GM21723 (cell line): ENCODE results near the gene TIMM44.
A peak's percentile ranks its signal among the peaks of the same experiment; 100 is the strongest.

Source experiments
- ATAC-seq: cut with Tn5 transposase; IDR thresholded peaks from one replicate; pipeline ENCODE4 v1.9.1; 2021; ENCODE audit warnings: mild to moderate bottlenecking, moderate library complexity; ENCODE audit not compliant: unreplicated experiment

Gene TIMM44

DNA sequence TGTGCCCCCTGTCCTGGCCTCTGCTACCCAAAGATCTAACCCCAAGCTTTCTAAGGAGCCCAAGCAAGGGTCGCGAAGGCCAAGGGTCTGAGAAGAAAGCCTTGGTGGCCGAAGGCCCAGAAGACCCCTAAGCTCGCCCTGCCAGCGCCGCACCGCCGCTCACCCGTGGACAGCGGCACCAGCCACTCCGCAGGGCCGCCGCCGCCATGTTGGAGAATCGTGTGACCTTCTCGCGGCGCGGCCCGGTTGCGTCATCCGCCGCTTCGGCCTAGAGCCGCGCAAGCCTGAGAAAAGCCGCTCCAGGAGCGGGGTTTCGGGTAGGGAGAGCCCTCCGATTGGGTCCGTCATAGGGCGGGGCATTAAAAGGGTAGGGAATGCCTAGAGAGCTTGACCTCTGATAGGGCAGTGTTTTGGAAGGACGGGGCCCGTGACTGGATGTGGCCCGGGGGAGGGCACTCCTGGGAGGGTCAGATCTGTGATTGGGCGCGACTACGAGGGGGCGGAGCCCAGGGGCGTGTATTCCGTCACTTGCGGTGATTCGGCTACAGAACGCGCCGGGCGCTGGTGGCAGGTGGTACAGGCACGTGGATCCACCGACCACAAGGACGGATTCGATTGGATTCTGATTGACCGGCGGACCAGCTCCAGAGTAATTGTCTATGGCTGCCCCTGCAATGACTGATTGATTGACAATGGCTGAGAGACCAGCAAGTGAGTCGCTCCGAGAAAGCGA is at the start of gene TIMM44:
TIMM44 (minus strand) TSS at position 223 of the 733 bp plus-strand sequence; CDS start at position 208, 15 bp downstream.
- peak; percentile 93 for ATAC-seq

GRCh38 chr19:7992575-7992974 is 49.1 kb upstream of the TIMM44 start:
- no peak for ATAC-seq

DNA sequence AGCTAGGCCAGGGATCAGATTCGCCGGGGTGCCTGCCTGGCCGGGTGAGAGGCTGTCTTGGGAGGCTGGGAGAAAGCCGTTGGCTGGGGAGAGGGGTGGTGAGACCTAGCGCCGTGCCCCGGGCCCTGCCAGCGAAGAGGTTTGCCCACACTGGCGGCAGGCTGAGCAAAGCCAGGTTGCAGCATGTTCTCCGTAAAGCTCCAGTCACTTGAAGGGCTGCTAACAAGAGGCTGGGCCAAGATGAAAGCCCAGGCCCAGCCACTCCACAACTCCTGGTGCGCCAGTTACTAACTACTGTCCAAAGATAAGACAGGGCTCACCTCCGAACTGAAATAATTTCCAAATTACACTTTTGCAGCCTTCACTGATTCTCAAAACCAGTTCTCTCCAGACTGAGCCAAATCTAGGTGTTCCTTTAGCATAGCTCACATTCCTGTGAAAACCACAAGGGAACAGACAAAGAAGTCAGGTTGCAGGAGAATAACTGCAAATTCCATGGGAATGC is 45.7 kb upstream of the TIMM44 start:
- no peak for ATAC-seq

DNA sequence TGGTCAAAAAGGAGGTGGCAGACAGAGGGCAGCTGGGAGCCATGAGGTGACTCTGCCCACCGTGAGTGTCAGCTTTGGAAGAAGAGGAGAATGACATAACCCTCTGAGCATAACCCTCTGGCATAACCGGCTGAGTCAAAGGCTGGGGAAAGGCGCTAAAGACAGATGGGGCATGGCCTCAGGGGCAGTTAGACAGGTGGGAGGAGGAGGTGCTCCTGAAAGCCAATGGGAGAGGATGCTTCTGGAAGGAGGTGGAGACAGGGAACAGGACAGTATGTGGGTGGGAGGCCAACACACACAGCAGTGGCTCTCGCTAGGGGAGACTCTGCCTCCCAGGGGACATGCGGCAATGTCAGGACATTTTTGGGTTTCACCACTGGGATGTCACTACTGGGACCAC is 44.8 kb upstream of the TIMM44 start:
- ATAC-seq: no peak

DNA sequence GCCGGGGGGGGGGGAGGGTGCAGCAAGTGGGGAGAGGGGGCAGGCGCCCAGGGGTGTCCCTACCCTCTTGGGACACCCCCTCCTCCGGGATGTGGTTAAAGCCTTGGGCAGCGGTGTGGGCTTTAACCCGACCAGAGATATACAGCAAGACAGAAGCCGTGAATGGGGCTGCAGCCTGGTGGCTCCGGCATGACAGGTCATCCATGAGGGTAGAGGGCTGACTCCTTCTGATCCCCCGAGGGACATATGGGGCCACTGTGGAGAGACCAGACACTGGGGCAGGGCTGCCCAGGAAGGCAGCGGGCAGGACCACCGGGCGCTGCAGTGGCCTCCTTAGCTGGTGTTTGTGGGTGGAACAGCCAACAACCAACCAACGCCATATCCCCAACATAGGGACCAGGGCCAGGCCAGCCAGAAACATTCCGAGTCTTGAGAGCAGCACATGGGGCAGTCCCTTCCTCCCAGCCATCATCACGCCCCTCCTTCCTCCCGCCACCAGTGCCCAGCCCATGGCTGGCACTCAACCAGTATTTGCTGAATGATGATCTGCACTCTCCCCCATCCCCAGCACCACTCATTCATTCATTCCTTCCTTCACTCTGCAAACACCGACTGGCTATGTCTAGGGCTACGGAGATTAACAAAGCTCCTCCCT is 43.8 kb upstream of the TIMM44 start:
- no peak for ATAC-seq

DNA sequence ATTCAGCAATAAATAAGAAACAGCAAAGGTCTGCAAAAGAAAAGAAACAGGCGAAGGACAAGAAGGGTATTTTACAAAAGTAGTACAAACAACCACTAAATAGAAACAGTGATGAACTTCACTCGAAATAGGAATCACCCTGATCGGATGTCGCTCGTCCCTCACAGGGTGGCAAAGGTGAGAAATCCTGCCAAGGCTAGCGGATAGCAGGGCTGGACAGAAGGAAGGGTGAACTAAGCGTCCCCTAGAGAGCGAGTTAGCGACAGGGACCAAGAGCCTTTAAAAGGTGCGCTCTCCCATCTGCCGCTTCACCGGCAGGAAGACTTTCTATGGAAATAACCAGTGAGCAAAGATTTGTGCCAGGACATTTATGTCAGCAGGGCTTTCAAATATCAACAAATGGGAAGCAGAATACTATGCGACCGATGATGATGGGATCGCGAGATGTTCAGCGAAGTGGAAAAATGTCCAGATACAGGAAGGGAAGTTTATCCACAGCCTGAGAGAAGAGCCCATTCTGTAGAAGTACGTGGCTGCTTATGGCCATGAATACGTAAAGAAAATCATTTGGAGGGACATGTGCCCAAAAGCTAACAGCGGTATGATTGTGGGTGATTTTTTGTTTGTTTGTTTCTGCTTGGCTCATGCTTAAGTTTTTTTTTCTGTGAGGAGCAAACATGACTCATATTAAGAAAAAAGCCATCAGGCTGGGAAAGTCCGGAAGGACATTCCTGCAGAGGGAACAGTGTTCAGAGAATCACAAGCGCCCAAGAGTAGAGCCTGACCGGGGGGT is 43.1 kb upstream of the TIMM44 start:
- ATAC-seq: no peak

GRCh38 chr19:7985481-7985911 is 42.0 kb upstream of the TIMM44 start:
- ATAC-seq: no peak

GRCh38 chr19:7983995-7984837 is 40.8 kb upstream of the TIMM44 start:
- no peak for ATAC-seq

DNA sequence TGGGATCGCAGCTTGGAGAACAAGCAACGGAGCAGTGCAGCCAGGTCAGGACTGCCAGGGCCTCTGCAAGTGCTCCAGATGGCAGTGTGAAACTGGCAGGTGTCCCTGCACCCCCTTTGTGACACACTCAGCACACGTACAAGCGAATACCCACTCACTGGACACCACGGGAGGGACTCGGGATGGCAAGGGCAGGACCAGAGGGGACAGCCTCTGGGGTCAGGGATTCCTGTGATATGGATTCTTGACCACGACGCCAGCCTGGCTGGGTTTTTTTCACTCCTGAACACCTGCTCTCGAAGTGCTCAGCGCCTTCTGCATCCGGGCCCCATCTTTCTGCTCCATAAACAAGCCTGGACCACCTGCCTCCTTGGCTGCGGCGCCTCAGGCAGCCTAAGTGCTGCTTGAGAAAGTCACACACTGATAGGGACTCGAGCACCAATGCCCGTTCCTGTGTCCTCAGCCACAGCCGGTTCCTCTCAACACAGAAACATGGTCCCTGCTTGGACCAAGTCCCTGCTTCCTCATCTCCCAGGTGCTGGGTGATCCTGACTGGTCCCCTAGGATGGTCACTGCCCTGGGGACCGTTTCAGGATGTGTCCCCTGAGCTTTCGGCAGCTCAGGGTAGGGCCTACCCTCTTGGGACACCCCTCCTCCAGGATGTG is 40.0 kb upstream of the TIMM44 start:
- ATAC-seq: no peak

DNA sequence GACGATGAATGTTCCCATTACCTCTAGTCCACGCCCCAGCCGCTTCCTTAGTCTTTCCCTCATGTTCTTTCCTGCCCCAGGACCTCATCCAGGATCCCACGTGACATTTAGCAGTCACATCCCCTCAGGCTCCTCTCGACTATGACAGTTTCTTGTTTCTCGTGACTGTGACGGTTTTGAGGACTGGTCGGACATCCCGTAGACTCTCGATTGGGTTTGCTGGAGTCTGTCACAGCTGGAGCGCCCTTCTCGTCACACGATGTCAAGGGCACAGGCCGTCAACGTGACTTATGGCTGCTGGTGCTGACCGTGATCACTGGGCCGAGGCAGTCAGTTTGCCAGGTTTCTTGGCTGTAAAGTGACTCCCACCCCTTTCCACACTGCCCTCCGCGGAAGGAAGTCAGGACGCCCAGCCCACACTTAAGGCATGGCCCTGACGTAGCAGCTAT is 39.2 kb upstream of the TIMM44 start:
- no peak for ATAC-seq

DNA sequence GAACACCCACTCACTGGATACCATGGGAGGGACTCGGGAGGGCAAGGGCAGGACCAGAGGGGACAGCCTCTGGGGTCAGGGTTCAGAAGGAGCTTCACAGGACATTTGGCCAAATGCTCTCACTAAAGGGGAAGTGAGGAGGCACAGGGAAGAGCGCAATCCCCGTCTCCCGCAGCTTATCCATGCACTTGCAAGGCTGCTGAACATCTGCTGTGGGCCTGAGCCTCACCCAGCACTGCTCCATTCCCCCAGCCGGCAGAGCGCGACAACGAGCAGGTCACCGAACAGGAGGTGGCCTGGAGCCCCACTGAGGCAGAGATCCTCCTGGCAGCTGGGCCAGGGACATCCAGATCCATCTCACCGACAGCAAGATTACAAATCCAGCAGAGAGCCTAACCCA is 38.6 kb upstream of the TIMM44 start:
- no peak for ATAC-seq

DNA sequence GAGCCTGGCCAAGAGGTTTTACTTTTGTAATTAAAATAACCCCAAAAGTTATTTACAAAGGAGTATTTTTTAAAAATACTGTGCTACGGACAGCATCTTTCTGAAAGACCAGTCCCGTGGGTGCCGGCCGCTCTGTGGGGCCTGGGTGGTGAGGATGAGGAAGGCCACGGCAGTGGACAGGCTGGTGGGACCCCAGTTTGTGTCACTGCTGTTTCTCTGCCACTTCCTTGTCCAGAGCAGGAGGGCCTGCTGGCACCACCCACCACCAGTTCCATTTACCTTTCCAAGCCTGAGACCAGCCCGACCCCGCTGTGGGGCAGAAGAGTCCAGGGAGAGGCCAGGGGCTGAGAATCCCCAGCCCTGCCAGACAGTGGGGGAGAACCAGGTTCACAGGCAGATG is 38.2 kb upstream of the TIMM44 start:
- ATAC-seq: no peak

GRCh38 chr19:7981199-7981598 is 37.7 kb upstream of the TIMM44 start:
- no peak for ATAC-seq

DNA sequence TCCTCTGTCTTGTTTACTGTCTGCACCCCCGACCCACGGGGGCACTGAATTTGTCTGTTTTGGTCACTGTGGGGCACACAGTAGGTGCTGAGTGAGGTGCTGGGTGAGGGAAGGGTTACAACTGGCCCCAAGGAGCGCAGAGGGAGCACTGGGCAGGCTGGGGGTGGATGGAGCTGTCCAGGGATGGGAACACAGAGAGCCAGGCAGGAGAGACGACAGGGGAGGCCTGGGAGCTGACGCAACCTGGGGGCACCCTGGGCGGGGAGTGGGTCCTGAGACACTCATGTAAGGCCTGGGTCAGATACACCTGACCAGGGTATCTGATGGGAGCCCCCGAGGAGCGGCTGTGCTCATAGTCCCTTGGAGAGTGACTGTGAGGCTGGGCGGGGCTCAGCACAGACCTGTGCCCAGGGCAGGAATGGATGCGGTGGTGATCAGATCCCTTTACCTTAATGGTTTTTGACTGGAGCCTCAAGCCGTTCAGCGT is 37.2 kb upstream of the TIMM44 start:
- no peak for ATAC-seq

DNA sequence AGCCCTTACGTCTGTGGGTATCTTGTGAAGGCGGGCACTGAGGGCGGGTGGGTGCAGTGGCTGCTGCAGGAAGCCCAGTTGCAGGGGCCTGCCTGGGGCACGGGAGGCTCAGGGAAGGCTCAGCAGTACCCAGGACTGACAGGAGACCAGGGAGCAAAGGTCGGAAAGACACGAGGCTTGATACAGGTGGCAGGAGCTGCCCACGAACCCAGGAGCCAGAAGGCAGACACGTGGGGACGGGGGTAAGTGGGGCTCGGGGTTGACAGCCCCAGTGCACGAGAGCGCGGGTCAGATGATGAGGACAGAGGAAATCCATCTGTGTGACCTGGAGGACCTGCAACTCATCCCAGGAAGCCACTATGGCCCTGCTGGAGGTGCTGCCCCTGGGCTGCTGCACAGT is 36.7 kb upstream of the TIMM44 start:
- no peak for ATAC-seq

GRCh38 chr19:7979559-7979958 is 36.1 kb upstream of the TIMM44 start:
- ATAC-seq: no peak

DNA sequence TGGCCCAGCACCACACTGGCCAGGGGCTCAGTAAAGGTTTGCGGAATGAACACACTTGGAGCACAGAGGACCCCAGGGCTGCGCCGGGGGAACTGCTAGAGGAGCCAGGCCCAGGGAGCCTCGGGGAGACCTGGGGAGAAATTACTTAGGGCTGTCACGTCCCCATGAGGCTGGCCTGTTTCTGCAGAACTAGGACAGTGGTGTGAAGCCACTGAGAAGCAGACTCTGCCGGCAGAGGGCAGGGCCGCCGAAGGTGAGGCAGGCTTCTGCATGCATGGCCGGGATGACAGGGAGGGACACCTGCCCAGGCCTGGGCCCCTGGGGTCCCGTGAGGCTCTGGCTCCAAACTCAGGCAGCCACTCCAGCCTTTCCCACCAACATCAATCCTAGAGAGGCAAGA is 35.5 kb upstream of the TIMM44 start:
- no peak for ATAC-seq

GRCh38 chr19:7978179-7978825 is 34.8 kb upstream of the TIMM44 start:
- ATAC-seq: no peak

- no peak for ATAC-seq
These were observed 34.2 kb upstream of the TIMM44 start for GRCh38 chr19:7977723-7978040.
